OCI-LY7 (cell line): ENCODE results near the gene ACTL8. TPM values are rescaled to one million over a fixed set of nuclear protein-coding genes. Genes with fewer than 3 reads are reported as not detected.

ENCODE experiments used
- BruUV-seq: library from RNA; stranded (reverse); fragments of 400-500 nt; replicated peaks from 2 replicates; lab custom pipeline; 2021; lab: Mats Ljungman, UMichigan
- CTCF ChIA-PET: fragments of 300-600 bp; sonication (Branson Sonifier 250); formaldehyde crosslinking; loops from one replicate; lab custom pipeline; 2022; ENCODE audit warnings: antibody characterized with exemption; ENCODE audit not compliant: unreplicated experiment; lab: Charles Lee
- POLR2A ChIA-PET: fragments of 300-600 bp; sonication (Branson Sonifier 250); formaldehyde crosslinking; loops from one replicate; lab custom pipeline; 2022; ENCODE audit warnings: antibody characterized with exemption; lab: Charles Lee
- DNase-seq: peaks from one replicate; pipeline ENCODE4 v3.0.0-alpha.2; 2015; ENCODE audit warnings: low spot score
- H2AFZ ChIP-seq: fragments of 200-600 bp; sonication (generic), shearing (Covaris generic); 2 replicates; pipeline ENCODE4 v1.6.1; 2014; ENCODE audit warnings: mild to moderate bottlenecking, antibody characterized with exemption, low read length, moderate library complexity
- H3K27ac ChIP-seq: fragments of 200-600 bp; sonication (generic); 2 replicates; pipeline ENCODE4 v1.5.1; 2014; ENCODE audit warnings: mixed run types, low read depth, mild to moderate bottlenecking, moderate library complexity, low read length, inconsistent platforms; ENCODE audit not compliant: poor library complexity, severe bottlenecking
- H3K36me3 ChIP-seq: fragments of 200-600 bp; sonication (generic); 2 replicates; pipeline ENCODE4 v1.6.1; 2014; ENCODE audit warnings: mild to moderate bottlenecking, antibody characterized with exemption, low read length, moderate library complexity, mixed read lengths; ENCODE audit not compliant: insufficient read depth
- H3K4me1 ChIP-seq: fragments of 200-600 bp; sonication (generic); 2 replicates; pipeline ENCODE4 v1.5.1; 2014; ENCODE audit warnings: mild to moderate bottlenecking, low read length; ENCODE audit not compliant: insufficient read depth, poor library complexity, severe bottlenecking
- H3K4me2 ChIP-seq: fragments of 200-600 bp; sonication (generic); 2 replicates; pipeline ENCODE4 v1.6.1; 2014; ENCODE audit warnings: mild to moderate bottlenecking, low read length
- H3K4me3 ChIP-seq: fragments of 200-600 bp; sonication (generic); 2 replicates; pipeline ENCODE4 v1.5.1; 2014; ENCODE audit warnings: mild to moderate bottlenecking, low read depth, low read length; ENCODE audit not compliant: poor library complexity, severe bottlenecking
- H3K79me2 ChIP-seq: fragments of 200-600 bp; sonication (generic); 2 replicates; pipeline ENCODE4 v1.6.1; 2016; ENCODE audit warnings: low read depth, mild to moderate bottlenecking, low read length, moderate library complexity, mixed read lengths; ENCODE audit not compliant: insufficient read depth
- H3K9me2 ChIP-seq: fragments of 200-600 bp; sonication (generic); 2 replicates; pipeline ENCODE4 v1.6.1; 2016; ENCODE audit warnings: mild to moderate bottlenecking, low read length, mixed read lengths; ENCODE audit not compliant: insufficient read depth
- H3K9me3 ChIP-seq: fragments of 200-600 bp; sonication (generic); 2 replicates; pipeline ENCODE4 v1.6.1; 2014; ENCODE audit warnings: mild to moderate bottlenecking, mixed run types, low read length, mixed read lengths
- H4K20me1 ChIP-seq: fragments of 200-600 bp; sonication (generic); 2 replicates; pipeline ENCODE4 v1.6.1; 2014; ENCODE audit warnings: mild to moderate bottlenecking, antibody characterized with exemption, low read length, moderate library complexity, mixed read lengths; ENCODE audit not compliant: insufficient read depth
- EZH2phosphoT487 ChIP-seq: fragments of 200-600 bp; sonication (generic); IDR thresholded peaks from 2 replicates; pipeline ENCODE4 v1.6.1; 2018; ENCODE audit warnings: low read depth, borderline replicate concordance, mild to moderate bottlenecking, mixed run types, antibody characterized with exemption, low read length, moderate library complexity, mixed read lengths
- intact Hi-C: fragments of 100-400 bp; cut with micrococcal nuclease; formaldehyde crosslinking; loops from one replicate; pipeline ENCODE4 v1.10.0; 2022; ENCODE audit not compliant: unreplicated experiment
- total RNA-seq, 2 experiments: library from RNA; depleted of rRNA in 1 of 2; stranded (reverse); fragments of >200 nt in 1 of 2; shearing (Covaris generic) in 1 of 2; gene quantifications; 2 replicates each; pipeline ENCODE4 v1.2.3, GENCODE V29; 2014 to 2022
- TF ChIP-seq, protein P1 (sequence below): fragments of 200-600 bp; sonication (generic); conservative IDR thresholded peaks from 2 replicates; pipeline ENCODE4 v1.5.1; 2014; ENCODE audit warnings: mild to moderate bottlenecking, antibody characterized with exemption, low read length, moderate library complexity, mixed read lengths

Gene ACTL8
- total RNA-seq, 2 experiments from 2014 or later: not detected

DNA sequence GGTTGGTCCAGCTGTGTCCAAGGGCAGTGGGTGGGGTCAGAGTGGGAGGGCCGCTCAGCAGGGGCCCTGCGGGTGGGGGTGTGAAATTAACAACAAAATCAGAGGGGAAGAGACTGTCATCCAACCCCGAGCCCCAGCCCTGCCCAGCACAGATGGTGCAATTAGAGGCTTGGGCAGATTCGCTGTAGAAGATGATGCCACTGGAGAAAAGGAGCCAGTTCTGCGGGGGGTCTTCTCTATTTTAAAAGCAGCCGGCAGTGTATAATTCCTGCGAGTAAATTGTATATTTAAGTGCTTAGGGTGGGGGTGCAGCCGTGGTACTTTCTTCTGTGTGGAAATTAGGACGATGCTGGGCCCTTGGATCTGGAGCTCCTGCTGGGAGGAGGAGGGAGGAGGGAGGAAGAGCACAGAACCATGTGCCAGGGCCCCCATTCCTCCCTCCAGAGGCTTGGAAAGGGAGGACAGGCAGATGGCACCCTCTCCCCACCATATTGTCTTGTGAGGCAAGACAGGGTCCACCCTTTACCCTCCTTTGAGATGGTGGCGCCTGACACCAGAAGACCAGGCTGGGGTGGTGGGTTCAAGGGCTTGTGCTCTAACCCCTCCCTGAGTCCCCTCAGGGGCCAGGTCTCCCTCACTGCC, 89.2 kb downstream of the ACTL8 start:
- H3K27ac ChIP-seq: no peak overlapping the region
- no peaks in the 10 kb centered on the region for H3K4me1 ChIP-seq
- H3K9me2 ChIP-seq: no peaks in the 10 kb centered on the region
- H3K36me3 ChIP-seq: no peaks in the 10 kb centered on the region
- CTCF ChIA-PET: no interaction called here
- intact Hi-C loops: no loop called here
- no TSS peak for BruUV-seq
- H4K20me1 ChIP-seq: no peaks in the 10 kb centered on the region
- no peak overlapping the region for H2AFZ ChIP-seq
- no peaks in the 10 kb centered on the region for H3K79me2 ChIP-seq
- DNase-seq: no peak
- H3K4me3 ChIP-seq: no peak overlapping the region
- no peak overlapping the region for H3K4me2 ChIP-seq
- POLR2A ChIA-PET: no interaction called here
- TF ChIP-seq, protein P1, sequence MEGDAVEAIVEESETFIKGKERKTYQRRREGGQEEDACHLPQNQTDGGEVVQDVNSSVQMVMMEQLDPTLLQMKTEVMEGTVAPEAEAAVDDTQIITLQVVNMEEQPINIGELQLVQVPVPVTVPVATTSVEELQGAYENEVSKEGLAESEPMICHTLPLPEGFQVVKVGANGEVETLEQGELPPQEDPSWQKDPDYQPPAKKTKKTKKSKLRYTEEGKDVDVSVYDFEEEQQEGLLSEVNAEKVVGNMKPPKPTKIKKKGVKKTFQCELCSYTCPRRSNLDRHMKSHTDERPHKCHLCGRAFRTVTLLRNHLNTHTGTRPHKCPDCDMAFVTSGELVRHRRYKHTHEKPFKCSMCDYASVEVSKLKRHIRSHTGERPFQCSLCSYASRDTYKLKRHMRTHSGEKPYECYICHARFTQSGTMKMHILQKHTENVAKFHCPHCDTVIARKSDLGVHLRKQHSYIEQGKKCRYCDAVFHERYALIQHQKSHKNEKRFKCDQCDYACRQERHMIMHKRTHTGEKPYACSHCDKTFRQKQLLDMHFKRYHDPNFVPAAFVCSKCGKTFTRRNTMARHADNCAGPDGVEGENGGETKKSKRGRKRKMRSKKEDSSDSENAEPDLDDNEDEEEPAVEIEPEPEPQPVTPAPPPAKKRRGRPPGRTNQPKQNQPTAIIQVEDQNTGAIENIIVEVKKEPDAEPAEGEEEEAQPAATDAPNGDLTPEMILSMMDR: no peak
- TF ChIP-seq EZH2phosphoT487: no peak
- H3K9me3 ChIP-seq: no peaks in the 10 kb centered on the region

DNA sequence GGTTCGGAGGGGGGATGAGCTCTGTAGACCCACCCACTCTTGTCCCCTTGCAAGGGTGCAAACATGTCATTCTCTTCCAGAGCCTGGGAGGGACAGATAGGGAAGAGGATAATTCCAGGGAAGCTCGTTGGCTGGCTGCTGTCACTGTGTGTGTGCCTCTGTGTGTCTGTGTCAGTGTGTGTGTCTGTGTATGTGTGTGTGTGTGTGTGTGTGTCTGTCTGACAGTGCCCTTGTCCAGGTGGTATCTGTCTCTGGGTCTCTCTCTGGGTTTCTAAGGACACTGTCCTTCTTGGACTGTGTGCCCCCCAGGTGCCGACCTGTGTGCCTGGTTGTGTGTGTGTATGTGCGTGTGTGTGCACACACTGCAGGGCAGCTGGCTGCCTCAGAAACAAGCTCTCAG, 90.5 kb downstream of the ACTL8 start:
- Histone ChIP-seq H2AFZ (no peak overlapping the region), H4K20me1 (no peaks in the 10 kb centered on the region), H3K36me3 (no peaks in the 10 kb centered on the region), H3K4me2 (no peak overlapping the region), H3K4me3 (no peak overlapping the region), H3K9me3 (no peaks in the 10 kb centered on the region), H3K27ac (no peak overlapping the region), H3K4me1 (no peaks in the 10 kb centered on the region), H3K79me2 (no peaks in the 10 kb centered on the region), H3K9me2 (no peaks in the 10 kb centered on the region)
- POLR2A ChIA-PET: no interaction called here
- DNase-seq: no peak
- TF ChIP-seq, protein P1: no peak
- TF ChIP-seq EZH2phosphoT487: no peak
- CTCF ChIA-PET: no interaction called here
- intact Hi-C loops: no loop called here
- BruUV-seq: no TSS peak

DNA sequence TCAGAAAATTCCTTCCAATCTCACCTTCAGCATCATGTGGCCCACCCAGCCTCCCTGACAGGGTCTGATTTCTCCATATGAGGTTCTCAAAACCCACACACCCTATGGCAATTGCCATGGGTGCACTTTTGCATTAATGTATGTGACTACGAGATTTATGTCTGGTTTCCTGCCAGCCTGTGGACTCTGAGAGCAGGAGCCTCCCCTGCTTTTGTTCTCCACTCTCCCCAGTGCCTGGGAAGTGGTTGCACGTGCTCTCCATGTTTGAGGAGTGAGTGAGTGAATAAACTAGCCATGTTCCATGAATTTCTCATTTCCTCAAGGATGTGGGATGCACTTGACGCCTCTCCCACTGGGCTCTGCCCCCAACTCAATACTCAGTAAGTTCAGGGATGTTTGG, 91.2 kb downstream of the ACTL8 start:
- no TSS peak for BruUV-seq
- intact Hi-C loops: no loop called here
- TF ChIP-seq, protein P1: no peak
- TF ChIP-seq EZH2phosphoT487: no peak

More for the DNA sequence above, 91.2 kb downstream of the ACTL8 start:
- Histone ChIP-seq H3K4me1 (no peaks in the 10 kb centered on the region), H3K9me2 (no peaks in the 10 kb centered on the region), H4K20me1 (no peaks in the 10 kb centered on the region), H3K36me3 (no peaks in the 10 kb centered on the region), H3K79me2 (no peaks in the 10 kb centered on the region), H3K27ac (no peak overlapping the region), H3K4me2 (no peak overlapping the region), H2AFZ (no peak overlapping the region), H3K9me3 (no peaks in the 10 kb centered on the region), H3K4me3 (no peak overlapping the region)
- POLR2A ChIA-PET: no interaction called here
- no peak for DNase-seq
- CTCF ChIA-PET: no interaction called here
